PC-3 (cell line): Measurements from ENCODE around the gene RHOH. TPM values are rescaled to one million over a fixed set of nuclear protein-coding genes. Genes with fewer than 3 reads are reported as not detected.

Experiments
- ATAC-seq: fragments of 200-7000 bp; cut with Tn5 transposase; 2 replicates; pipeline ENCODE4 v1.9.1; 2020; ENCODE audit warnings: mild to moderate bottlenecking, moderate library complexity
- BruUV-seq: library from RNA; stranded (reverse); fragments of 400-500 nt; replicated peaks from 2 replicates; lab custom pipeline; 2021; lab: Mats Ljungman, UMichigan
- CTCF ChIA-PET: fragments of 300-600 bp; sonication (Branson Sonifier 250); formaldehyde crosslinking; loops from one replicate; lab custom pipeline; 2022; ENCODE audit warnings: antibody characterized with exemption; lab: Charles Lee
- POLR2A ChIA-PET: fragments of 300-600 bp; sonication (Branson Sonifier 250); formaldehyde crosslinking; loops from one replicate; lab custom pipeline; 2022; ENCODE audit warnings: antibody characterized with exemption; ENCODE audit not compliant: unreplicated experiment; lab: Charles Lee
- DNase-seq: peaks from one replicate; pipeline ENCODE4 v3.0.0-alpha.2; 2015
- H2AFZ ChIP-seq: fragments of 300-600 bp; sonication (generic); 2 replicates; pipeline ENCODE4 v1.6.0; 2016; ENCODE audit warnings: antibody characterized with exemption, low read length
- H3F3A ChIP-seq: fragments of 300-600 bp; sonication (generic); one replicate; pipeline ENCODE4 v1.6.0; 2017; ENCODE audit warnings: antibody characterized with exemption, low read length, control low read depth, mild to moderate bottlenecking; ENCODE audit not compliant: unreplicated experiment
- H3K27ac ChIP-seq: fragments of 300-600 bp; sonication (generic); 2 replicates; pipeline ENCODE4 v1.5.1; 2016; ENCODE audit warnings: mild to moderate bottlenecking, low read length
- H3K27me3 ChIP-seq: fragments of 300-600 bp; sonication (generic); 2 replicates; pipeline ENCODE4 v1.6.1; 2016; ENCODE audit warnings: low read length, mixed read lengths
- H3K36me3 ChIP-seq: fragments of 300-600 bp; sonication (generic); 2 replicates; pipeline ENCODE4 v1.6.1; 2016; ENCODE audit warnings: low read depth, mixed run types, low read length, mixed read lengths
- H3K4me1 ChIP-seq: fragments of 300-600 bp; sonication (generic); 2 replicates; pipeline ENCODE4 v1.5.1; 2016; ENCODE audit warnings: low read length; ENCODE audit not compliant: insufficient read depth
- H3K4me2 ChIP-seq: fragments of 300-600 bp; sonication (generic); 2 replicates; pipeline ENCODE4 v1.6.0; 2016; ENCODE audit warnings: low read length
- H3K4me3 ChIP-seq: fragments of 300-600 bp; sonication (generic); 2 replicates; pipeline ENCODE4 v1.5.1; 2016; ENCODE audit warnings: mild to moderate bottlenecking, low read length, mixed read lengths
- H3K79me2 ChIP-seq: fragments of 300-600 bp; sonication (generic); 2 replicates; pipeline ENCODE4 v1.6.1; 2017; ENCODE audit warnings: low read length, mixed read lengths
- H3K9ac ChIP-seq: fragments of 300-600 bp; sonication (generic); 2 replicates; pipeline ENCODE4 v1.6.0; 2016; ENCODE audit warnings: mild to moderate bottlenecking, low read length
- H3K9me2 ChIP-seq: fragments of 300-600 bp; sonication (generic); replicated peaks from 2 replicates; pipeline ENCODE4 v1.6.1; 2016; ENCODE audit warnings: mixed run types, low read length, mixed read lengths
- H3K9me3 ChIP-seq: fragments of 300-600 bp; sonication (generic); 2 replicates; pipeline ENCODE4 v1.6.1; 2016; ENCODE audit warnings: low read length, mixed read lengths
- H4K20me1 ChIP-seq: fragments of 300-600 bp; sonication (generic); 2 replicates; pipeline ENCODE4 v1.6.1; 2016; ENCODE audit warnings: low read length, mixed read lengths
- CTCF ChIP-seq: fragments of 300-600 bp; sonication (generic); conservative IDR thresholded peaks from 2 replicates; pipeline ENCODE4 v1.5.1; 2017; ENCODE audit warnings: antibody characterized with exemption, low read depth, mild to moderate bottlenecking, low read length
- EZH2 ChIP-seq: fragments of 300-600 bp; sonication (generic); IDR thresholded peaks from one replicate; pipeline ENCODE4 v1.6.1; 2017; ENCODE audit warnings: antibody characterized with exemption, mild to moderate bottlenecking, low read length; ENCODE audit not compliant: unreplicated experiment
- EZH2phosphoT487 ChIP-seq: fragments of 300-600 bp; sonication (generic); IDR thresholded peaks from 2 replicates; pipeline ENCODE4 v1.6.1; 2018; ENCODE audit warnings: mild to moderate bottlenecking, antibody characterized with exemption, low read length, borderline replicate concordance
- intact Hi-C: fragments of 100-400 bp; cut with micrococcal nuclease; formaldehyde crosslinking; loops from 2 replicates; pipeline ENCODE4 v1.9.0; 2023
- total RNA-seq: library from RNA; depleted of rRNA; stranded (reverse); fragments of >200 nt; gene quantifications from 2 replicates; pipeline ENCODE4 v1.2.3, GENCODE V29; 2014

RHOH gene
- total RNA-seq, 1 experiment from 2014 or later = not detected

GRCh38 chr4:40168070-40168469 is 28.8 kb upstream of the RHOH start:
- no peak overlapping the region for H2AFZ ChIP-seq
- no peaks in the 10 kb centered on the region for H3K9me2 ChIP-seq
- ATAC-seq (no peak), DNase-seq (no peak)
- no peak overlapping the region for H3K9ac ChIP-seq
- intact Hi-C loops = no loop called here
- CTCF ChIA-PET = no interaction called here
- POLR2A ChIA-PET = no interaction called here
- H4K20me1 ChIP-seq = no peaks in the 10 kb centered on the region
- no peak overlapping the region for H3K4me2 ChIP-seq
- no TSS peak for BruUV-seq
- no peaks in the 10 kb centered on the region for H3K79me2 ChIP-seq
- no peak for TF ChIP-seq EZH2
- TF ChIP-seq EZH2phosphoT487 = no peak
- TF ChIP-seq CTCF = no peak
- no peaks in the 10 kb centered on the region for H3K4me1 ChIP-seq
- H3K9me3 ChIP-seq = no peaks in the 10 kb centered on the region
- no peaks in the 10 kb centered on the region for H3K36me3 ChIP-seq
- H3K4me3 ChIP-seq = no peak overlapping the region
- H3F3A ChIP-seq = no peaks in the 10 kb centered on the region
- no peak overlapping the region for H3K27ac ChIP-seq
- no peaks in the 10 kb centered on the region for H3K27me3 ChIP-seq

GRCh38 chr4:40170588-40170987 is 26.2 kb upstream of the RHOH start:
- Histone ChIP-seq H3K9me3 (no peaks in the 10 kb centered on the region), H3K27ac (no peak overlapping the region), H3K36me3 (no peaks in the 10 kb centered on the region), H3K79me2 (no peaks in the 10 kb centered on the region), H3K4me3 (no peak overlapping the region), H3K9ac (no peak overlapping the region), H3K4me1 (no peaks in the 10 kb centered on the region), H3K9me2 (no peaks in the 10 kb centered on the region), H2AFZ (no peak overlapping the region), H4K20me1 (no peaks in the 10 kb centered on the region), H3F3A (no peaks in the 10 kb centered on the region), H3K27me3 (no peaks in the 10 kb centered on the region), H3K4me2 (no peak overlapping the region)
- no peak for DNase-seq
- intact Hi-C loops = no loop called here
- ChIA-PET CTCF (no interaction called here), POLR2A (no interaction called here)
- BruUV-seq = no TSS peak
- TF ChIP-seq EZH2 (no peak), EZH2phosphoT487 (no peak), CTCF (no peak)
- ATAC-seq = no peak

- Histone ChIP-seq H3K9me2 (no peaks in the 10 kb centered on the region), H3K27me3 (no peaks in the 10 kb centered on the region), H4K20me1 (no peaks in the 10 kb centered on the region), H2AFZ (no peak overlapping the region), H3K27ac (no peak overlapping the region), H3K9me3 (no peaks in the 10 kb centered on the region), H3K4me1 (no peaks in the 10 kb centered on the region), H3F3A (no peaks in the 10 kb centered on the region), H3K4me3 (no peak overlapping the region), H3K36me3 (no peaks in the 10 kb centered on the region), H3K4me2 (no peak overlapping the region), H3K9ac (no peak overlapping the region), H3K79me2 (no peaks in the 10 kb centered on the region)
- CTCF ChIA-PET = no interaction called here
- BruUV-seq = no TSS peak
- TF ChIP-seq EZH2 (no peak), EZH2phosphoT487 (no peak), CTCF (no peak)
- DNase-seq (no peak), ATAC-seq (no peak)
- intact Hi-C loops = no loop called here
- POLR2A ChIA-PET = no interaction called here
Observed at GRCh38 chr4:40173470-40173875, 23.4 kb upstream of the RHOH start.
